ENCODE results near the gene LBP.
A peak's percentile ranks its signal among the peaks of the same experiment; 100 is the strongest.
"Not testable (repeated sequence)": the region's sequence is repeated elsewhere in the genome, so short reads cannot be mapped to it uniquely, and the experiment has no call there.

Gene LBP

GRCh38 chr20:38350879-38351775 is 4.8 kb downstream of the LBP start:
- no peak for DNase-seq

DNA sequence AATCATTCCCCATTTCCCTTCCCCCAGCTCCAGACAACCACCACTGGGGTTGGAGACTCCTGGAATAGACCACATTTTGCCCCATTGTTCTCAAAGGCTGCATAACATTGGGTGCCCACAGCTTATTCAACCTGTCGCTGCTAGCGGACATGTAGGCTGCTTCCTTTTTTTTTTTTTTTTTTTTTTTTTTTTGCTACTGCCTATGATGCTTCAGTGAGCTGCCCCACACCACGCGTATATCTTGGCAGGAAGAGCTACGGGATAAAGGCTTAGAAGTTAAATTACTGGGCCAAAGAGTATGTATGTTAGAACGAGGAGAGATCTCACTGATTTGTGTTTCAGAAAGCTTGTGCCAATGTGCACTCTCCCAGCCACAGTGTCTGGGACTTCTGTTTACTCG is 7.0 kb downstream of the LBP start:
- DNase-seq = no peak

GRCh38 chr20:38354227-38354626 is 7.9 kb downstream of the LBP start:
- DNase-seq = no peak

GRCh38 chr20:38355161-38356012 is 9.1 kb downstream of the LBP start:
- DNase-seq = no peak

GRCh38 chr20:38357653-38358207 is 11.4 kb downstream of the LBP start:
- DNase-seq = no peak

GRCh38 chr20:38358556-38358955 is 12.3 kb downstream of the LBP start:
- DNase-seq = no peak

DNA sequence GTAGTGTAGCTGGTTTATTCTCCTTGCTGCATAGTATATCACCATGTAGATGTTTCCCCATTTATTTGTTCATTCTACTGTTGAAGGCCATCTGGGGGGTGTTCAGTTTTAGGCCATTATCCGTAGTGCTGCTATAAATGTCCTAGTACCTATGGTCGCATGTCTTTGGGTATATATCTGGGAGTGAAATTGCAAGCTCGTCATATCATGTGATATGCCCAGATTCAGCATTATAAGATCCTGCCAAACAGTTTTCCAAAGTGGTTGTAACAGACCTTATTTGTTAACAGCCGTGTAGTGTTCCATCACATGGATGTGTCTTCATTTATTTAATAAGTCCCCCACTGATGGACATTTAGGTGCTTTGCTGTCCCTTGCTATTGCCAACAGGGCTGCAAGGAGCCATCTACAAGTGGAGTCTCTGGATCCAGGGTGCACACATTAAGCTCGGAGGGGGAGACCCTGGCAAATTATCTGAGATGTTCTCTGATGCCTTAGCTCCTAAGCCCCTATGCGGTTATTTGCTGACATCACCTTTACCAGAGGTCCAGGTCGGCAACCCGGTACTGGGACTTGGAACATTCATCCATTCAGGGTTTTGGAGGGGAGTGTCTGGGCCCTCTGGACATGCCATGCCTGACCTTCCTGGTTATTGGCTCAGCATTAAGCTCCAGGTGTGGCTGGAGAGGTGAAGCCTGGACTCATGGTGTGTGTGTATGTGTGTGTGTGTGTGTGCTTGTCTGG is 16.9 kb downstream of the LBP start:
- no peak for DNase-seq

DNA sequence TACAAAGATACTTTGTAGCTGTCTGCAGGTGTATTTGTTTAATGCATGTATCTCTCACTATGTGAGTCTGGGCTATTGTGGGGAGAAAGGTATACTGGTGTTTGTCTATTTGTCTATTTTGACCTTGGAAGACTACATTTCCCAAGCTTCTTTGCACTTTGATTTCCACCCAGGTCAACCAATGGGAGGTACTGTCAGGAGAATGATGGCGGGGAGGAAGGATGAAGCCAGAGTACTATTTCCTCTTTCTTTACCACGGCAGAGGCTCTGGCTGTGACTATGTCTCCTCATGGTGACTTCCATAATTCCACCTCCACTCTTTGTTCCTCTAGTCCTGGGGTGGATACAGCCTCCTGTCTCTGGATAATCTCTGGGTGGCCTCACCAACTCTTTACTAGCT is 23.1 kb downstream of the LBP start:
- peak in 1 of 2 experiments; percentile 21 for DNase-seq

DNA sequence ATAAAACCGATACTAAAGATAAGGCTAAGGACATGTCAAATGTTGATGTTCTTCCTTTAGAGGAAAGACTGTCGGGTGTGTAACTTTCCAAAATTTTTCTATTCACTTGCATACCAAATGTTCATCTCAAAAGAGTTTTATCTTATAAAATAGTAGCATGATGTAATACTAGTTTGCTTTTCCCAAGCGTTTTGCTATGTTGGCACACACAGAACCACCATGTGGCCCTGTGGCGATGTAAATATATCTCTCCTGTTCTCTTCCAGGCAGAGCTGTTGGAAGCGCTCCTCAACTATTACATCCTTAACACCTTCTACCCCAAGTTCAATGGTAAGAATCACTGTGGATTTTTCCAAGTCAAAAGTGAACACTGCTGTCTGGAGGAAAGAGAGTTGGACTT is 26.5 kb downstream of the LBP start:
- no peak for DNase-seq

DNA sequence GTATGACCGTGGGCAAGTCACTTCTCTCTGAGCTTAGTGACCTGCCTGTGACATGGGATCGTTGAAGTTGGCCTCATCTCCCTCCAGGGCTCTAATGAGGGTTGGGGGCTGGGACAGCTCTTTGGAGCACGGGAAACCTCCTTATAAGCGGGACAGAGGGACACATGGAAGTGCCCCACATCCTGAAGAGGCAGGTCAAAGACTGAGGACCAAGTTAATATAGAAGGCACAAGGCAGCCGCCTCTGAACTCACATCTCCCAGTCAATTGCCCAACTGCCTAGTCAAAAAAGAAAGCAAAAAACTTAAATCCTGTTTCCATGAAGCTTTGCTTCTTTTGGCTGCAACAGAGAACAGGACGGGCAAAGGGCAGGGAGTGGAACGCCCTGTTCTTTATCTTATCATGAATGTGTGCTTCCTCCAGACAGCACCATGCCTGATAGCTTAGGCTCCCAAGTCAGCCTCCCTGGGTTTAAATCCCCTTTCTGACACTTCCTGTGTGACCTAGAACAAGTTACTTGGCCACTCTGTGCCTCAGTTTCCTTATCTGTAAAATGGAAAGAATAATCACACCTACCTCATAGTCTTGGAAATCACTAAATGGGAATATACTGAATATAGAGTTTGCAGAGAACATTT is 27.1 kb downstream of the LBP start:
- DNase-seq = no peak

DNA sequence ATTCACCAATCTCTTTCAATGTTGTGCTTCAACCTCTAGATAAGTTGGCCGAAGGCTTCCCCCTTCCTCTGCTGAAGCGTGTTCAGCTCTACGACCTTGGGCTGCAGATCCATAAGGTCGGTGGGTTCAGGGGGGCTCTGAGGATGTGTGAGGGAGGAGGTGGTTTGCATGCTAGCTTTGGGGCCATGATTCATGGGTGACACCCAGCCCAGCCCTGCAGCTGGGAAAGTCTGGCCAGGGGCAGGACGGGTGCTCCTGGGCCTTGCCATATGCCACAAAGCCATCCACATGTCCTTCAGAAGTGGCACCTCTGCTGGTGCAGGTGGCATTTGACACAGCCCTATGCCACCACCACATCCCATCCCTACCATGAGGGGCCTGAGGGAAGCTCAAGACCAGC is 27.6 kb downstream of the LBP start:
- no peak for DNase-seq

DNA sequence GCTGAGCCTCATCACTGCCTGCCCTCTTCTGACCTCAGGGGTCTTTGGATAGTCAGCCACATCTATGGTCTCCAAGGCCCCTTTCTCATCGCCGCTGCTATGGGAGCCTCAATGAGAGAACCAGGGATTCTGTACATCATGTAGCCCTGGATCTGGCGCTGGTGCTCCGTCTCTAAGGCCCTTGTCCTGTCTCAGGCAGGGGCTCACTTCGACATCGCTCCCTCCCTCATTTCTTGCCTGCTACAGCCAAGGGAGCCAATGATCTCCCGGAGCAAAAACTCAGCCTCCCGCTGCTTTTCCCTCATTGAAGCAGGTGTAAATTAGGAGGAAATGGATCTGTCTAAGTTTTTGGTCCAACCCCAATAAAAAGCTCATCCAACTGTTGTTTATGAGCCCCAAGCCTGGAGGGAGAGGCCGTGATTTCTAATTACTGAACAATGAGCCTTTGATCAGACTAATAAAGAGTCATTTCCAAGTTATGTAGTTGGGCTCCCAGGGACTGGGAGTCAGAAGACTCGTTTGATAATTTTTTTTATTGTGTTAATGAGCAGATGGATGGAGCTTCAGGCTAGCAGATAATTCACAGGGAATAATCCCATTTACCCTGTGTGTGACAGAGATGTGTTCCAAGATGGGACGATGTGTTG is 30.9 kb downstream of the LBP start:
- no peak for DNase-seq

GRCh38 chr20:38377838-38378237 is 31.6 kb downstream of the LBP start:
- not testable (repeated sequence) for DNase-seq

- no peak for DNase-seq
Observed at GRCh38 chr20:38383147-38383546, 36.9 kb downstream of the LBP start.

DNA sequence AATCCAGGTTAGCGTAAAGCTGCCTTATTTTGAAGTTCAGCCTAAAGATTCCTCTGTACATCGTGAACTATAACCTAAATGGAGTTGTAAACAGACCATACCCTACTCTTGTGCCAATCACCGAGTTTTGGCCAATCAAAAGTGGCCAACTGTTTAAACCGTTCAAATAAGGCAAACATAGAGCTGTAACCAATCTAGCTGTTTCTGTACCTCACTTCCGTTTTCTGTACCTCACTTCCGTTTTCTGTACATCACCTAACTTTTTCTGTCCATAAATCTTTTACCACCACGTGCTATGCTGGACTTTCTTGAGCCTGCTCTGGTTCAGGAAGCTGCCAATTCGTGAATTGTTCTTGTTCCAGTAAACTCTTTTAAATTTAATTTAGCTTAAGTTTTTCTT is 39.7 kb downstream of the LBP start:
- DNase-seq = no peak

DNA sequence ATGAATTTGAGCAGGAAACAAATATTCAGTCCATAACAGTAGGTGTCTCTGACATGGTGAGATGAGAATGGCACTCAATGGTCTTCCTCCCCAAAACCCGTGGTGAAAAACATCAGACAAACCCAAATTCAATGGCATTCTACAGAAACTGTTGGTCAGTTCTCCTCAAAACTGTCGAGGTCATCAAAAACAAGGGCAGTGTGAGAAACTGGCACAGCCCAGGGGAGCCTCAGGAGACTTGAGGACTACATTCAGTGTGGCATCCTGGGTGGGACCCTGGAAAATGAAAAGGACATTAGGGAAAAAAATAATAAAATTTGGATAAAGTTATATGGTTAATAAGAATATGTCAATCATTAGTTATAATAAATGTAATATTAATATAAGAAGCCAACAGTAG is 40.6 kb downstream of the LBP start:
- no peak for DNase-seq

GRCh38 chr20:38387953-38388352 is 41.7 kb downstream of the LBP start:
- DNase-seq = no peak

DNA sequence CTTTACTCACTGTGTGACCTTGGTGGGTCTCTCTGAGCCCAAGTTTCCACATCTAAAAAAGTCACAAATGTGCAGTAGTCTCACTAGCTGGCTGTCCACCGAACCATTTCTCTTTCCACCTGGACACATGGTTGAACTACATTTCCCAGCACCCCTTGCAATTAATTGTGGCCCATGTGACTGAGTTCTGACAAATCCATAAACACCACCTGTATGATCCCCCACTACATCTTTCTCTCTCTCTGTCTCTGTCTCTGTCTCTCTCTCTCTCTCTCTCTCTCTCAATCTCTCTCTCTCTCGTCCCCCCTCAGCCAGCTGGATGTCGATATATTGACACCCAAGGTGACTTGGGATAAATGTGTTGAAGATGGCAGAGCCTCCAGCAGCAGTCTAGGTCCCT is 46.1 kb downstream of the LBP start:
- peak in 1 of 2 experiments; percentile 29 for DNase-seq

DNA sequence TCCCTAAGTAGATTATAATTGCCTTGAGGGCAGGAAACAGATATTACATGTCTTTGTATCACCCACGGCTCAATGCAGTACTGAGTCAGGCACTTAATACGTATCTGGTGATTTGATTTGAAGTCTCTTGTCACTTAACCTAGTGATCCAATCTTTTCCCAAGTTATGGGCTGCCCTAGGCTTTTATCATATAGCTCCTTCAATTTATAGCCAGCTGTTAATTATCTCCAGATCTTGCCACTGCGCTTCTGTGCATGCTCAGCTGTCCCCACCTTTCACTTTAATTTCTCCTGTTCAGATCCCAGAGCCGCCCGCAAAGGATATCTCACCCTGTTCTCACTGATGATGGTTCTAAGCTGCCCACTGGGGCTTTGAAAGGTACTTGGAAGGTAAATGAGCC is 47.0 kb downstream of the LBP start:
- DNase-seq = no peak

DNA sequence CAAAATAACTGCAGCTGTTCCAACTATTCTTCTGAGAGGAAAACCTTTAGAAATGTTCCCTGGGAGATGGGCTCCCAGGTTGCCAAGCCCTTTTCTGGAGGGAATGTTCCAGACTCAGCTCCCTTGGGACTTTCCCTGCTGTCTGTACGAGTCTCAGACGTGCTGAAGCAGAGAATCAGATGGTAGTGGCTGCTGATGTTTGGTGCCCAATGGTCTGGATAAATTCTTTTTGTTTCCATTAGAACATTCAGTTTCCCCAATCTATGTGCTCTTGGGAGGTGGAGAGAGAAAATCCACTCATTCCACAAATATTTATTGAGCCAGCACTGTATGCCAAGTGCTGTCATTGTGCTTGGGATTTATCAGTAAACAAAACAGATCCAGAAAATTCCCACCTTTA is 48.9 kb downstream of the LBP start:
- DNase-seq = no peak

- not testable (repeated sequence) for DNase-seq
Observed at GRCh38 chr20:38395751-38396395, 49.6 kb downstream of the LBP start.

Measured in NCI-H1930 (cell line).